ENCODE measurements around the gene NCEH1.
A peak's percentile ranks its signal among the peaks of the same experiment; 100 is the strongest.
"Not testable (repeated sequence)": the region's sequence is repeated elsewhere in the genome, so short reads cannot be mapped to it uniquely, and the experiment has no call there.

NCEH1 gene

GRCh38 chr3:172710664-172711453 lies at the start of gene NCEH1:
Gene NCEH1, minus strand, starts transcription at chr3:172711067. Its CDS starts 83 bp downstream, at chr3:172710984.
- peak; percentile 96 for DNase-seq (ENCODE audit: low spot score)

GRCh38 chr3:172760416-172760815 lies 49.5 kb upstream of the NCEH1 start:
- DNase-seq (ENCODE audit: low spot score) = not testable (repeated sequence)

GRCh38 chr3:172753125-172753524 lies 42.3 kb upstream of the NCEH1 start:
- no peak for DNase-seq (ENCODE audit: low spot score)

GRCh38 chr3:172752651-172753050 lies 41.8 kb upstream of the NCEH1 start:
- DNase-seq (ENCODE audit: low spot score) = no peak

- no peak for DNase-seq (ENCODE audit: low spot score)
These were observed 40.4 kb upstream of the NCEH1 start for GRCh38 chr3:172751175-172751704.

GRCh38 chr3:172750368-172751174 lies 39.7 kb upstream of the NCEH1 start, which contains the start of gene ECT2:
Gene ECT2, plus strand, starts transcription at chr3:172750726. Its CDS starts 3,805 bp downstream, at chr3:172754531.
- peak; percentile 100 for DNase-seq (ENCODE audit: low spot score)

- no peak for DNase-seq (ENCODE audit: low spot score)
These were observed 39.2 kb upstream of the NCEH1 start for GRCh38 chr3:172750069-172750367.

- DNase-seq (ENCODE audit: low spot score) = peak; percentile 31
These were observed 38.5 kb upstream of the NCEH1 start for GRCh38 chr3:172749230-172749965.

GRCh38 chr3:172746475-172746874 lies 35.6 kb upstream of the NCEH1 start:
- DNase-seq (ENCODE audit: low spot score) = no peak

- DNase-seq (ENCODE audit: low spot score) = no peak
These were observed 28.6 kb upstream of the NCEH1 start for GRCh38 chr3:172739462-172739861.

- no peak for DNase-seq (ENCODE audit: low spot score)
These were observed 24.1 kb upstream of the NCEH1 start for GRCh38 chr3:172735014-172735413.

- no peak for DNase-seq (ENCODE audit: low spot score)
These were observed 15.5 kb upstream of the NCEH1 start for GRCh38 chr3:172726380-172726779.

GRCh38 chr3:172722536-172723040 lies 11.7 kb upstream of the NCEH1 start:
- not testable (repeated sequence) for DNase-seq (ENCODE audit: low spot score)

- DNase-seq (ENCODE audit: low spot score) = no peak
These were observed 6.7 kb upstream of the NCEH1 start for GRCh38 chr3:172717493-172718088.

GRCh38 chr3:172716476-172716875 lies 5.6 kb upstream of the NCEH1 start:
- peak; percentile 67 for DNase-seq (ENCODE audit: low spot score)

- DNase-seq (ENCODE audit: low spot score) = no peak
These were observed 2.4 kb upstream of the NCEH1 start for GRCh38 chr3:172713316-172713715.

- peak; percentile 25 for DNase-seq (ENCODE audit: low spot score)
These were observed 558 bp upstream of the NCEH1 start for GRCh38 chr3:172711454-172711795.

- DNase-seq (ENCODE audit: low spot score) = peak; percentile 59
These were observed 848 bp downstream of the NCEH1 start for GRCh38 chr3:172709774-172710663.

GRCh38 chr3:172708921-172709773 lies 1.7 kb downstream of the NCEH1 start:
- DNase-seq (ENCODE audit: low spot score) = no peak

- no peak for DNase-seq (ENCODE audit: low spot score)
These were observed 2.9 kb downstream of the NCEH1 start for GRCh38 chr3:172707967-172708366.
